ENCODE measurements around the gene PDXP. TPM values are rescaled to one million over a fixed set of nuclear protein-coding genes. Genes with fewer than 3 reads are reported as not detected.

The PDXP gene
- total and polyA plus RNA-seq, 2 experiments from 2014 or later: 15.0 to 55.6 TPM

- Histone ChIP-seq H3K9me2 (ENCODE audit: insufficient read depth) (no peaks in the 10 kb centered on the region), H3K4me2 (no peak overlapping the region), H4K20me1 (replicated peaks; ENCODE audit: insufficient read depth) (no peaks in the 10 kb centered on the region), H3K27me3 (ENCODE audit: insufficient read depth) (no peaks in the 10 kb centered on the region), H3K4me3 (no peak overlapping the region), H3F3A (replicated peaks; ENCODE audit: low read depth) (no peaks in the 10 kb centered on the region), H3K79me2 (replicated peaks; ENCODE audit: insufficient read depth) (no peaks in the 10 kb centered on the region), H2AFZ (no peak overlapping the region), H3K36me3 (ENCODE audit: insufficient read depth) (peaks cover 4% of the 10 kb centered on the region; the same call in 1 of the 2 replicates), H3K4me1 (ENCODE audit: insufficient read depth) (no peaks in the 10 kb centered on the region), H3K27ac (ENCODE audit: low read depth) (no peak overlapping the region)
- Mint-ChIP-seq H3K4me3 (no peak overlapping the region), H3K9me3 (no peaks in the 10 kb centered on the region), H3K27me3 (ENCODE audit: insufficient read depth, low read depth, poor library complexity) (peaks cover 9% of the 10 kb centered on the region), H3K27ac (no peak overlapping the region), H3K36me3 (ENCODE audit: low read depth) (peaks cover 48% of the 10 kb centered on the region), H3K4me1 (peaks cover 4% of the 10 kb centered on the region)
- DNase-seq (ENCODE audit: low spot score) (no peak), ATAC-seq (no peak)
- no peak for TF ChIP-seq ZNF331 (CRISPR knock-in tag; IDR thresholded peaks at IDR 0.05; ENCODE audit: low read depth)
- no peak for TF ChIP-seq ETS1 (IDR thresholded peaks at IDR 0.05)
- no peak for TF ChIP-seq EZH2phosphoT487 (IDR thresholded peaks at IDR 0.05; ENCODE audit: unreplicated experiment)
- TF ChIP-seq STAT1 (IDR thresholded peaks at IDR 0.05; ENCODE audit: unreplicated experiment): no peak
- TF ChIP-seq CTCF (conservative IDR thresholded peaks at IDR 0.05; ENCODE audit: low read depth in 2 of 2): no peak
- no peak for TF ChIP-seq POLR2AphosphoS5 (IDR thresholded peaks at IDR 0.05; ENCODE audit: low read depth)
- TF ChIP-seq JUNB (IDR thresholded peaks at IDR 0.05; ENCODE audit: unreplicated experiment): no peak
- no peak for TF ChIP-seq EZH2 (IDR thresholded peaks at IDR 0.05; ENCODE audit: low read depth, unreplicated experiment)
- TF ChIP-seq CREB1 (CRISPR knock-in tag; IDR thresholded peaks at IDR 0.05; ENCODE audit: low read depth): no peak
- no peak for TF ChIP-seq ZNF114 (CRISPR knock-in tag; IDR thresholded peaks at IDR 0.05)
- TF ChIP-seq ZNF462 (CRISPR knock-in tag; IDR thresholded peaks at IDR 0.05): no peak
- no peak for TF ChIP-seq REST (IDR thresholded peaks at IDR 0.05; ENCODE audit: unreplicated experiment)
- TF ChIP-seq NANOG (IDR thresholded peaks at IDR 0.05; ENCODE audit: borderline replicate concordance): no peak
Measured at GRCh38 chr22:37713761-37714160, 55.2 kb downstream of the PDXP start.

Data from GM23338 (cell line).